ENCODE data around the gene KHK.

The KHK gene

DNA sequence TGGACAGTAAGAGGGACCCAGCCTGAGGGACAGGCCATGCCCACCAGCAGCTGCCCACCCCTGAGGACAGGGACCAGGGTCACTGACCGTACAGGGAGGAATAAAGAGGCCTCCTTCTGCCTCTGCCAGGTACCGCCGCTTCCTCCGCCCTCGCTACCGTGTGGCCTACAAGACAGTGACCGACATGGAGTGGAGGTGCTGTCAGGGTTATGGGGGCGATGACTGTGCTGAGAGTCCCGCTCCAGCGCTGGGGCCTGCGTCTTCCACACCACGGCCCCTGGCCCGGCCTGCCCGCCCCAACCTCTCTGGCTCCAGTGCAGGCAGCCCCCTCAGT is 6.0 kb upstream of the KHK start:
- DNase-seq (ENCODE audit: low read depth in 2 of 2, low spot score in 1 of 2) = no peak

DNA sequence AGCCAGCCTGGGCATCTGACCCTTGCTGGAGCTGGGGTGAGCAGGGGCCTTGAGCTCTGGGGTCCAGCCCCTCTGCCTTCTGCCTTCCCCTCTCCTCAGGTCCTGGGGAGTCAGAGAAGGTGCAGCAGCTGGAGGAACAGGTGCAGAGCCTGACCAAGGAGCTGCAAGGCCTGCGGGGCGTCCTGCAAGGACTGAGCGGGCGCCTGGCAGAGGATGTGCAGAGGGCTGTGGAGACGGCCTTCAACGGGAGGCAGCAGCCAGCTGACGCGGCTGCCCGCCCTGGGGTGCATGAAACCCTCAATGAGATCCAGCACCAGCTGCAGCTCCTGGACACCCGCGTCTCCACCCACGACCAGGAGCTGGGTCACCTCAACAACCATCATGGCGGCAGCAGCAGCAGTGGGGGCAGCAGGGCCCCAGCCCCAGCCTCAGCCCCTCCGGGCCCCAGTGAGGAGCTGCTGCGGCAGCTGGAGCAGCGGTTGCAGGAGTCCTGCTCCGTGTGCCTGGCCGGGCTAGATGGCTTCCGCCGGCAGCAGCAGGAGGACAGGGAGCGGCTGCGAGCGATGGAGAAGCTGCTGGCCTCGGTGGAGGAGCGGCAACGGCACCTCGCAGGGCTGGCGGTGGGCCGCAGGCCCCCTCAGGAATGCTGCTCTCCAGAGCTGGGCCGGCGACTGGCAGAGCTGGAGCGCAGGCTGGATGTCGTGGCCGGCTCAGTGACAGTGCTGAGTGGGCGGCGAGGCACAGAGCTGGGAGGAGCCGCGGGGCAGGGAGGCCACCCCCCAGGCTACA is 4.4 kb upstream of the KHK start:
- no peak for DNase-seq (ENCODE audit: low read depth in 2 of 2, low spot score in 1 of 2)

DNA sequence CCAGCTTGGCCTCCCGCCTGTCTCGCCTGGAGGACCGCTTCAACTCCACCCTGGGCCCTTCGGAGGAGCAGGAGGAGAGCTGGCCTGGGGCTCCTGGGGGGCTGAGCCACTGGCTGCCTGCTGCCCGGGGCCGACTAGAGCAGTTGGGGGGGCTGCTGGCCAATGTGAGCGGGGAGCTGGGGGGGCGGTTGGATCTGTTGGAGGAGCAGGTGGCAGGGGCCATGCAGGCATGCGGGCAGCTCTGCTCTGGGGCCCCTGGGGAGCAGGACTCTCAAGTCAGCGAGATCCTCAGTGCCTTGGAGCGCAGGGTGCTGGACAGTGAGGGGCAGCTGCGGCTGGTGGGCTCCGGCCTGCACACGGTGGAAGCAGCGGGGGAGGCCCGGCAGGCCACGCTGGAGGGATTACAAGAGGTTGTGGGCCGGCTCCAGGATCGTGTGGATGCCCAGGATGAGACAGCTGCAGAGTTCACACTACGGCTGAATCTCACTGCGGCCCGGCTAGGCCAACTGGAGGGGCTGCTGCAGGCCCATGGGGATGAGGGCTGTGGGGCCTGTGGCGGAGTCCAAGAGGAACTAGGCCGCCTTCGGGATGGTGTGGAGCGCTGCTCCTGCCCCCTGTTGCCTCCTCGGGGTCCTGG is 3.7 kb upstream of the KHK start:
- no peak for DNase-seq (ENCODE audit: low read depth in 2 of 2, low spot score in 1 of 2)

DNA sequence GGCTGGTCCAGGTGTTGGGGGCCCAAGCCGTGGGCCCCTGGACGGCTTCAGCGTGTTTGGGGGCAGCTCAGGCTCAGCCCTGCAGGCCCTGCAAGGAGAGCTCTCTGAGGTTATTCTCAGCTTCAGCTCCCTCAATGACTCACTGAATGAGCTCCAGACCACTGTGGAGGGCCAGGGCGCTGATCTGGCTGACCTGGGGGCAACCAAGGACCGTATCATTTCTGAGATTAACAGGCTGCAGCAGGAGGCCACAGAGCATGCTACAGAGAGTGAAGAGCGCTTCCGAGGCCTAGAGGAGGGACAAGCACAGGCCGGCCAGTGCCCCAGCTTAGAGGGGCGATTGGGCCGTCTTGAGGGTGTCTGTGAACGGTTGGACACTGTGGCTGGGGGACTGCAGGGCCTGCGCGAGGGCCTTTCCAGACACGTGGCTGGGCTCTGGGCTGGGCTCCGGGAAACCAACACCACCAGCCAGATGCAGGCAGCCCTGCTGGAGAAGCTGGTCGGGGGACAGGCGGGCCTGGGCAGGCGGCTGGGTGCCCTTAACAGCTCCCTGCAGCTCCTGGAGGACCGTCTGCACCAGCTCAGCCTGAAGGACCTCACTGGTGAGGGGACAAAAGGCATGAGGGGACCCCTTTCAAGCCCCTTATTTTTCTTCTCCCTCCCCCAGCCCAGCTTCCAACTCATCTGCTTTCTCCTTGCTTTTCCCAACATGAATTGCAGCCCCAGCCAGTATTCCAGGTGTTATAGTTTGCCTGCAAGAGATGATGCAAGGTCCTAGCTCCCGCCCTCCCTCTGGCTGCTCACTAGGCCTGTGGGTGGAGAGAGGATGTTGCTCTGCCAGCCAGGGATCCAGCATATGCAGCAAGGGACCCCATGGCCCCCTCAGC is 2.9 kb upstream of the KHK start:
- no peak for DNase-seq (ENCODE audit: low read depth in 2 of 2, low spot score in 1 of 2)

DNA sequence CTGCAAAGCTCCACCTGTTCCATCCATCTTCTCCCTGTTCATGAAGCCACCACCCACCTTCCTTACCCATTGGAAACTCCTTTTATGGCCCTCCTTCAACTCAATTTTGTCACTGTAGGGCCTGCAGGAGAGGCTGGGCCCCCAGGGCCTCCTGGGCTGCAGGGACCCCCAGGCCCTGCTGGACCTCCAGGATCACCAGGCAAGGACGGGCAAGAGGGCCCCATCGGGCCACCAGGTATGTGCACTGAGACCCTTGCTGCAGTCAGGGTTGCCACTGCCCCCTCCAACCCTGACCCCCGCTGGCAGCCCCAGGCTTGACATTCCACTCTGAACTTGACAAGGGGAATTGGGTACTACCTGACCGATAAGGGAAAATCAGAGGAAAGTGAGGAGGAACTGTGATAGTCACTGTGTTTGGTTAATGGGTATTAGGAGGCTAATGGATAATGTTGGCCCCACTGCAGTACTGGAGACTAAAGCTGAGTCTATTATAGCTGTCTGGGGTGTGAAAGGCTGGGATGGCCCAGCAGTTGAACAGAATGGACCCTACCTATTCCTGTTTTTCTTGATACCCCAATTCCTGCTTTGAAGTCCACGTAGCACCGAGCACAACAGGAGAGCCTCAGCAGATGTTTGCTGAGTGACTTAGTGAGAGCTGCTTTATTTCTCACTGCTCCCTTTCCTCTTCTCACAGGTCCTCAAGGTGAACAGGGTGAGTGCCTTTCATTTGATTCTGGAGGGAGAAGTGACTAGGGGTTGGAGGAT is 2.1 kb upstream of the KHK start:
- no peak for DNase-seq (ENCODE audit: low read depth in 2 of 2, low spot score in 1 of 2)

DNA sequence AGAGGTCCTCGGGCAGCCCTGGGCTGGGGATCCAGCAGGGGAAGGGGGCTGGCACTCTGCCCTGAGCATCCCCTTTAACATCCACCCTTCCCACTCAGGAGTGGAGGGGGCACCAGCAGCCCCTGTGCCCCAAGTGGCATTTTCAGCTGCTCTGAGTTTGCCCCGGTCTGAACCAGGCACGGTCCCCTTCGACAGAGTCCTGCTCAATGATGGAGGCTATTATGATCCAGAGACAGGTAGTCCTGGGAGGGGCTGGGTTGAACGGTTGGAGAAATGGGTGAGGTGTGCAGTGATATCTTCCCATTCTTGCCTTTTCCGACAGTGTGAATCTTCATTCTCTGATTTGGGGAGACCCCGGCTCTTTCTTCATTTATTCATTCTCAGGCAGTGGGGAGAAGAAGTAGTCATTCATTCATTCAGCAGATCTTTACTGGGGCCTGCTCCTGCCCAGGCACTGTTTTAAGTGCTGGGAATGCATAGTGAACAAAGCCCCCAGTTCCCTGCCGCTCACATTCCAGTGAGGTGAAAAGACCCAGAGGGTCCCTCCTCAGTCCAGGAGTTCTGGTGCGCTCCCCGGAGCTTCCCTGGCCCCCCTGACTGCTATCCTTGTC is 1.4 kb upstream of the KHK start:
- no peak for DNase-seq (ENCODE audit: low read depth in 2 of 2, low spot score in 1 of 2)

DNA sequence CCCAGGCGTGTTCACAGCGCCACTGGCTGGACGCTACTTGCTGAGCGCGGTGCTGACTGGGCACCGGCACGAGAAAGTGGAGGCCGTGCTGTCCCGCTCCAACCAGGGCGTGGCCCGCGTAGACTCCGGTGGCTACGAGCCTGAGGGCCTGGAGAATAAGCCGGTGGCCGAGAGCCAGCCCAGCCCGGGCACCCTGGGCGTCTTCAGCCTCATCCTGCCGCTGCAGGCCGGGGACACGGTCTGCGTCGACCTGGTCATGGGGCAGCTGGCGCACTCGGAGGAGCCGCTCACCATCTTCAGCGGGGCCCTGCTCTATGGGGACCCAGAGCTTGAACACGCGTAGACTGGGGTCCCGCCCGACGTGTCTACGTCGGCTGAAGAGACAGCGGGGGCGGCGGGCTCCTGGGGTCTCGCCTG is 891 bp upstream of the KHK start:
- no peak for DNase-seq (ENCODE audit: low read depth in 2 of 2, low spot score in 1 of 2)

DNA sequence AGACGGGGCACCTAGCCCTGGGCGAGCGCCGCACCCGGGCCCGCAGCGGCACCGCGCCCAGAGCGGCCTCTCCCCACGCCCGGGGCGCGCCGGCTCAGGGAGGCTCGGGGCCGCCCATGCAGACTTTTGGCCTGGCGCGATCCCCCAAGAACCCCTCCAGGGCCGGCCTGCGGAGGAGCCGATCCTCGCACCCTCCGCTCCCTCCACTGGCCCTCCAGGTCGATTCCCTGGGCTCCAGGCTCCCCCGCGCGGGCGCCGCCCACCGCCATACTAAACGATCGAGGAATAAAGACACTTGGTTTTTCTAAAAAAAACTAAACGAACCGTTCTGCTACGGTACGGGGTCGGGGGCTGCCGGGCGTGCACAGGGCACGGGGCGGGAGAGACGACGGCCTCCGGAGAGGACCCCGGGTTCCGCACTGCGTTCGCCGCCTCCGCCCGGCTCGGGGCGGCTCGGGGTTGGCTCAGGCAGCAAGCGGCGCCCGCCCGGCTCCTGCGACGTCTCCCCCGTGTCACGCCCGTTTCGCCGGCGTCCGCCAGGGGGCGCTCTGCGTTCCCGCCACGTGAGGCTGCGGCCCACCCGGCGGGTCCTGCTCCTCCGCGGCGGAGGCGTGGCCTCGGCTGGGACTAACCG is 365 bp upstream of the KHK start:
- peak; percentile 94 to 95 for DNase-seq (ENCODE audit: low read depth in 2 of 2, low spot score in 1 of 2)

DNA sequence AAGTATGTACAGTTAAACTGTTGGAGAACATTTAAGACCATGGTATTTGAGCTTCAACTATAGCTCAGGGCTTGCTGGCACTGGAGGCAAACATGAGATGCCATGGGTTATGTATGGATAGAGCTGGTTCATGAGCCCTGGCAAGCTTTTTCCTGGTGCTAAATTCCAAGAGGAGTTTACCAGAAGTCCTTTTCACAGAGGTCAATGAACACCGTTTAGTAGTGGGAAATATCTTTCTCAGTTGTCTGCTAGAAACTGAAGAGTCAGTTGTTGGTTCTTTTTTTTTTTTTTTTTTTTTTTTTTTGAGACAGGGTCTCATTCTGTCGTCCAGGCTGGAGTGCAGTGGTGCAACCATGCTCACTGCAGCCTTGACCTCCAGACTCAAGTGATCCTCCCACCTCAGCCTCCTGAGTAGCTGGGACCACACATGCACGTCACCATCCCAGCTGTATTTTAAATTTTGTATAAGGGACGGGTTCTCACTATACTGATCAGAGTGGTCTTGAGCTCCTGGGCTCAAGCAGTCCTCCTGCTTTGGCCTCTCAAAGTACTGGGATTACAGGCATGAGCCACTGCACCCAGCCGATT is 1.3 kb downstream of the KHK start:
- DNase-seq (ENCODE audit: low read depth in 2 of 2, low spot score in 1 of 2) = no peak

DNA sequence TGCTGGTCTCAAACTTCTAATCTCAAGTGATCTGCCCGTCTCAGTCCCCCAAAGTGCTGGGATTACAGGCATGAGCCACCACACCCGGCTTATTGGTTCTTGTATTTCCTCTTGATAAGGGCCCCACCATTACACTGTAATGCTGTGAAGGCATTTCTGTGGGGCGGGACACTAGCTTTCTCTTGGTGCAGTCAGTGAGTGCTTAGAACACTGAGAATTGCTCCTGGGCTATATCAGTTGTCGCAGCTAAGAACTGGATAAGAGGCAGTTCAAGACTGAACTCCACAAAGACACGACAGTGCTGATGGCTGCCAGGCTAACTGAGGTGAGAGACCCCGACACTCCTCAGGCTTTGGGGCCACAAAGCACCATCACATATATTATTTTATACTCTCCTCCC is 2.1 kb downstream of the KHK start:
- no peak for DNase-seq (ENCODE audit: low read depth in 2 of 2, low spot score in 1 of 2)

DNA sequence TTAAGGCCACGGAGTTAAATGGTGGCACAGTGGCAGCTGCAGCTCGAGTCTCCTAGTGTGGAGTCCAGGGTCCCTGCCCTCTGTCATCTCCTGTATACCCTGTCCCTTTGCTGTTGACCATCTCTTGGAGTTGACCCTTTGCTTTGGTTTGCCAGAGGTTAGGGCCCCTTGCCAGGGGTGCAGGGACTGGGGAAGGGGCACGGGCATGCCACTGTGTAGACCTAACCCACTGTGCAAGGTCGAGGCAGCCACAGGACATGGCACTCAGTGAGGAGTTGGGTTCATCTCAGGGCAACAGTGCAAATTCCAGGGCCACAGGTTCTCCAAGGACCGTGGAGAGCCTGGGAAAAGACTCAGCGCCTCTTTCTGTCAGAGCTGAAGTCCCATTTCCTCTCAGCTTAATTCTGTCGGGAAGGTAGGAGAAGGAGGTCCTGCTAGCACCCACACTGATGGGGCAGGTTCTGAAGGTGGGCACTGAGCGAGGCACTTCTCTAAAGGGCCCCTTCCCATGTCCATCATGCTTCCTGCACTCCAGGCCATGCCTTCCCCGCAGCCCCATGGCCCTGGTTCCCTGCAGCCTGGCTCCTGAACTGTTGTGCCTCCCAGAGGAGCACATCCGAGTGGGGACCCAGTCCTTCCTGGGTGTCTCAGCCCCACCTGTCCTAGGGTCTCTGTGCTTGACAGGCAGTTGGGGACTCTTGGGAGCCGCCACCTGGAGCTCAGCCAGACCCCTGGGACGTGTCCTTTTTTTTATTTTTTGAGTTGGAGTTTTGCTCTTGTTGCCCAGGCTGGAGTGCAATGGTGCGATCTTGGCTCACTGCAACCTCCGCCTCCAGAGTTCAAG is 2.8 kb downstream of the KHK start:
- DNase-seq (ENCODE audit: low read depth in 2 of 2, low spot score in 1 of 2) = no peak

DNA sequence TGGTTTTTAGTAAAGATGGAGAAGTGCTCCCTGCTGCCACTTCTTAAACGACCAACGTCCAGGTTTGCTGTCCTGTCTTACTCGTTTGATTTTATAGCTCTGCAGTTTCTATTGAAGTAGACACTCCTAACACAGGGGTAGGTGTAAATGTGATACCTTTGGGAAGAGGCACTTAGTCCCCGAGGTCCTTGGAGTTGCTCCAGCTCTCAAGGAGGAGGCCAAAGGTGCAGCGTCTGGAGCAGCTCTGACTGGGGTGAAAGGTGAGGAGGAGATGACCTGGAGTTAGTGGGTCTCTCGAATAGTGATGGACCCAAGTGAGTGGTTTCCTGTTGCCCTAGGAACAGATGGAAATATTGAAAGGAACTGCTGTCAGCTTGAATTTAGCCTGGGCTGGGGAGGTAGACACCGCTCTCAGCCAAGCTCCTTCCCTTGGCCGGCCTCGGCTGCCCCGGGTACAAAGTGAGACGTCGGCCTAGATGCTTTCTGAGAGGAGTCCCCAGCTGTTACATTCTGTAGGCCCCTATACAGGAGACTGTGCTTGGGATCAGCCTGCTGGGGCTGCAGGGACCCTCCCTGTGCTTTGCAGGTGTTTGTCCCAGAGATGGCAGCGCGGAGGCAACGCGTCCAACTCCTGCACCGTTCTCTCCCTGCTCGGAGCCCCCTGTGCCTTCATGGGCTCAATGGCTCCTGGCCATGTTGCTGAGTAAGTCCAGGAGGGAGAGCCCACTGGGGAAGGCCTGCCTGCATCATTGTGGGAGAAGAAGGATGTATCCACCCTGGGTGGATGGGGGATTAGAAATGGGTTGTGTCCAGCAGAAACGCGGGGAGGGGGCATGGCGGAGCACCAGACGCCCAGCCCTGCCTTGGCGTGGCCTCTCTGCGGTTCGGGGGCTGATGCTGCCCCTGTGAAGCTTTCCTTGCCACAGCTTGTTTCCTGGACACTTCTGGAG is 5.4 kb downstream of the KHK start:
- no peak for DNase-seq (ENCODE audit: low read depth in 2 of 2, low spot score in 1 of 2)

DNA sequence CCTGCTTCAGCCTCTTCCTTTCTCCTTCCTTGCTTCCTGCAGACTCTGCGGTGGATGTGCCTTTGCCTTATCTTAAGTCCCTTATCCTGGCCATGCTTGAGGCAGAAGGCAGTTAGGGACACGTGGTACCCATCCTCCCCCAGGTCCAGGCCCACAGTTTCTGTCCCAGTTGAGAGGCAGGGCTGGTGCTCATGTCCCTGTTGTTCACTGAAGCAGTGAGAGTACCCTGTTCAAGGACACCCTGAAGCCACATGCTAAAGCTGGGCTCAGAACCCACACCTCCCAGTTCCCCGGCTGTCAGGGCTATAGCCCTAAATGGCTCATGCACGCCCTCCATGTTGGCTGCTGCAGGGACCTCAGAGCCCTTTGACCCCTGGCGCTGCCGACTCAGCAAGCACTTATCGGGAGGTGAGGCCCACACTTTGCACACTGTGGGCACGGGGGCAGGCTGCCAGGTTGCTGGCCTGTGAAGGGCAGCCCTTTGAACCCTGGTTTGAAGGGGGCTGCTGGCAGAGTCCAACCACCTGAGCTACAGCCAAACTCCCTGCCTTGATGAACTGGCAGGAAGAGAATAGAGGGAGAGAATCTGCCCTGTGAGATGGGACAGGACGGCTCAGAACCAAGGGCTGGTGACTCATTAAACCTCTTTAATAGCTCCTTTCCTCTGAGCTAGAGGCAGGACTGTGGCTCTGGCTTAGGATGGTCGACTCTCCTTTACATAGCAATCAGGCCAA is 6.3 kb downstream of the KHK start:
- DNase-seq (ENCODE audit: low read depth in 2 of 2, low spot score in 1 of 2) = no peak

DNA sequence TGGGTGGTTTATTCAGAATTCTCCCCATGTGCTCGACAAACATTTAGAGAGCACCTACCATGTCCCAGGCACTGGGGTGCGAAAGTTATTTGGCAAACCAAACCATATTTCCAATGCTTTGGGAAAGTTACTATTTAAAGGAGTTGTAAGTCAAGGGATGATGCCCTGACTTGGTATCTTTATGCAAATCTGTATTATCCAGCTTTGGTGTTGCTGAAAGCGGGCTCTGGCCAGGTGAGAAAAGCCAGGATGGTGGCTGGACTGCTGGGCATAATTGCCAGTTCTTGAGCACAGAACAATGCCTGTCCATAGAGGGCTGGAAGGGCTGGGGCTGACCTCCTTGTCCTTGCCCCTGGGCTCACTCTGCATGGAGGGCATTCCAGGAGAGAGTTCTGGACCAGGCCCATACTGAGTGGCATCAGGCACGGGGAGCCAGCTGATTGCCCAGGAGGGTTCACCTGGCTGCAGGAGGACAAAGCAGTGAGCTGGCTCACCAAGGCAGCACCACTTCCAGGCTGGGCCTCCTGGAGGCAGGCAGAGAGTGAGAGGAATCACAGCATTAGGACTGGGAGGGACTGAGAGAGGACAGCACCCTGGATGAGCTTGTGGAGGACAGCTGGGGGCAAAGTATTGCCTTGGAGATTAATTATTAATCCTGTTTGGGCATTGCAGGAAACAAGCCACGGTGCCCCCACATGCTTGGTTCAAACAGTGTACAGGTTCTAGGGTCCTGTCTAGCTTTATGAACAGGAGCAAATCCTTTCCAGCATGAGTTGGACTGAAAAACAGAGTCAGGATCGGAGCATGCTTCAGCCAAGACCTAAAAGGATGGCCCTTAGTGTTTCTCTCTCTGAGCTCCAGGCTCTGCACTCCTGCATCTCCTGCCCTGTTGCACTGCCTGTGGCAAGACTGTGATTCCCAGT is 7.1 kb downstream of the KHK start:
- DNase-seq (ENCODE audit: low read depth in 2 of 2, low spot score in 1 of 2) = no peak

DNA sequence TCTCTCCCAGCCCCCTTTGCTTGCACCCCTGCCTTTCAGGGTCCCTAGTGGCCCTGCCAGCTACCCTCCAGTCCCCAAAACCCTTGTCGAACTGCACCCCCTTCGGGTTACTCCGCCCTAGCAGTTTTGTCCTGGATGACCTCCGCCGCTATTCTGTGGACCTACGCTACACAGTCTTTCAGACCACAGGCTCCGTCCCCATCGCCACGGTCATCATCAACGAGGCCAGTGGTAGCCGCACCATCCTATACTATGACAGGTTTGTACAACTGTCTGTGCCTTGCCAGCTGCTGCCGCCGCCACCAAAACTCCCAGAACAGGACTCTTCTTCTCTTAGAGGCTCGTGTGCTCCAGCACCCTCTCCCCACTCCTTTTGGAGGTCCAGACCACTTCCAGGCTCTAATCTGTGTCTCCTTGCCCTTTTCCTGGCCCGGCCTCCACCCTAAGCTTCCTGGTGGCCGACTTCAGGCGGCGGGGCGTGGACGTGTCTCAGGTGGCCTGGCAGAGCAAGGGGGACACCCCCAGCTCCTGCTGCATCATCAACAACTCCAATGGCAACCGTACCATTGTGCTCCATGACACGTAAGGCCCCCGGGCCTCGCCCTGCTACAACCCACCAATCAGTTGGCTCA is 7.9 kb downstream of the KHK start:
- no peak for DNase-seq (ENCODE audit: low read depth in 2 of 2, low spot score in 1 of 2)

DNA sequence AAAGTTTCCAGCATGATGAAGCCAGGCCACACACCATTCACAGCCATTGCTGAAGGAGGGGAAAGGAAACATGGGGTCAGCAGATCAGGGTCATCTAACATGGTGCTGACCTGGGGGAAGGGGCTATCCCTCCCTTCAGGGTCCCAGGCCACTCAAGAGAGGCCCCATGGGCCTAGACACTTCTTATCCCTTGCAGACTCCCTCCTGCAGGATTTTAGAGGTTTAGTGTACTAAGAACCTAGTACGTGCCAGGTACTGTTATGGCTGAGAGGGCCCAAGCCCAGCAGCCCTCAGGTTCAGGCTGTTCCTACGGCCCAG is 8.8 kb downstream of the KHK start:
- no peak for DNase-seq (ENCODE audit: low read depth in 2 of 2, low spot score in 1 of 2)

All from stimulated activated CD8-positive, alpha-beta memory T cell treated with anti-CD3 and anti-CD28 coated beads, Interleukin-4, amount 100 ng/mL, for 4 hours (primary cell).